Smooth muscle cell of the brain vasculature (primary cell): ENCODE data around the gene CAD.

Experiments
- DNase-seq: peaks from one replicate; pipeline ENCODE4 v3.0.0-alpha.2; 2012; ENCODE audit warnings: low read depth, low spot score

Gene CAD

GRCh38 chr2:27223416-27223815 lies 6.2 kb downstream of the CAD start:
- no peak for DNase-seq

- no peak for DNase-seq
Observed at GRCh38 chr2:27225526-27225925, 8.4 kb downstream of the CAD start.

- no peak for DNase-seq
Observed at GRCh38 chr2:27227501-27227900, 10.3 kb downstream of the CAD start.

- DNase-seq = no peak
Observed at GRCh38 chr2:27231921-27232320, 14.8 kb downstream of the CAD start.

- DNase-seq = no peak
Observed at GRCh38 chr2:27233341-27233740, 16.2 kb downstream of the CAD start.

- no peak for DNase-seq
Observed at GRCh38 chr2:27236136-27236535, 19.0 kb downstream of the CAD start.

- no peak for DNase-seq
Observed at GRCh38 chr2:27236626-27237025, 19.5 kb downstream of the CAD start.

- no peak for DNase-seq
Observed at GRCh38 chr2:27237341-27237945, 20.3 kb downstream of the CAD start.

GRCh38 chr2:27238976-27239375 lies 21.8 kb downstream of the CAD start:
- DNase-seq = no peak

GRCh38 chr2:27240406-27240805 lies 23.2 kb downstream of the CAD start:
- DNase-seq = no peak

- DNase-seq = no peak
Observed at GRCh38 chr2:27241761-27242613, 24.8 kb downstream of the CAD start.

GRCh38 chr2:27242614-27242951 lies 25.4 kb downstream of the CAD start:
- DNase-seq = no peak

GRCh38 chr2:27243391-27244130 lies 26.4 kb downstream of the CAD start:
- no peak for DNase-seq

- no peak for DNase-seq
Observed at GRCh38 chr2:27245116-27245515, 27.9 kb downstream of the CAD start.

- DNase-seq = no peak
Observed at GRCh38 chr2:27245626-27246025, 28.5 kb downstream of the CAD start.

GRCh38 chr2:27247893-27248292 lies 30.7 kb downstream of the CAD start:
- no peak for DNase-seq

- DNase-seq = no peak
Observed at GRCh38 chr2:27249159-27249890, 32.2 kb downstream of the CAD start.

- no peak for DNase-seq
Observed at GRCh38 chr2:27249891-27250651, 32.9 kb downstream of the CAD start.

- DNase-seq = no peak
Observed at GRCh38 chr2:27250652-27251379, 33.6 kb downstream of the CAD start.

GRCh38 chr2:27251766-27252165 lies 34.6 kb downstream of the CAD start:
- DNase-seq = no peak

- DNase-seq = no peak
Observed at GRCh38 chr2:27255187-27255586, 38.0 kb downstream of the CAD start.
